Psoas muscle (tissue), 8 donors: Measurements from ENCODE around the gene ABCD1. TPM values are rescaled to one million over a fixed set of nuclear protein-coding genes. Genes with fewer than 3 reads are reported as not detected.
A peak's percentile ranks its signal among the peaks of the same experiment; 100 is the strongest.

Source experiments
- ATAC-seq, 4 donors: fragments of 200-7000 bp; cut with Tn5 transposase; one replicate each; pipeline ENCODE4 v1.9.1; 2020; ENCODE audit warnings: moderate library complexity in 3 of 4, mild to moderate bottlenecking in 2 of 4
- DNase-seq, 2 donors: peaks; one replicate each; pipeline ENCODE4 v3.0.0-alpha.2; 2020
- H3K27ac ChIP-seq: fragments of 200-600 bp; one replicate; pipeline ENCODE4 v1.8.0; 2022
- H3K27me3 ChIP-seq, 3 donors: fragments of 200-600 bp in 1 of 3; one replicate each; pipeline versions ENCODE4 v1.6.1 to v1.8.0; 2013 to 2022; ENCODE audit warnings: low read length in 2 of 3, mild to moderate bottlenecking in 2 of 3, moderate library complexity in 1 of 3; ENCODE audit not compliant: insufficient read depth in 3 of 3
- H3K36me3 ChIP-seq, 2 donors: fragments of 200-600 bp in 1 of 2; one replicate each; pipeline versions ENCODE4 v1.6.1 to v1.8.0; 2013 to 2022; ENCODE audit warnings: low read depth in 1 of 2, mild to moderate bottlenecking in 1 of 2, moderate library complexity in 1 of 2; ENCODE audit not compliant: insufficient read depth in 1 of 2
- H3K4me1 ChIP-seq: fragments of 200-600 bp; one replicate; pipeline ENCODE4 v1.8.0; 2022
- H3K4me3 ChIP-seq: fragments of 200-600 bp; one replicate; pipeline ENCODE4 v1.8.0; 2022; ENCODE audit warnings: mild to moderate bottlenecking
- H3K9me3 ChIP-seq: fragments of 200-600 bp; one replicate; pipeline ENCODE4 v1.8.0; 2022
- CTCF ChIP-seq: fragments of 200-600 bp; IDR thresholded peaks from one replicate; pipeline ENCODE4 v1.8.0; 2022; ENCODE audit warnings: antibody characterized with exemption
- WGBS, 3 donors: extraction: QIAGEN DNeasy Blood & Tissue Kit; methylation state at CpG; one replicate each; pipeline versions ENCODE4 v1.1.6 to v1.1.7; 2013; 5-methylcytosine and 5-hydroxymethylcytosine counted together
- intact Hi-C, 2 donors: fragments of 100-400 bp; cut with DNase I; formaldehyde crosslinking; loops; one replicate each; pipeline versions ENCODE4 v1.11.0 to v1.14.2; 2022
- polyA plus RNA-seq, 3 donors: library from polyadenylated mRNA; stranded (reverse); fragments of 200-250 nt; gene quantifications; one replicate each; pipeline ENCODE4 v1.2.3, GENCODE V29; 2013
- total RNA-seq, 4 donors: library from RNA; stranded (reverse); fragmentation: NEBNext Ultra II Directional in 2 of 4; extraction: Animal tissue kit (Norgen Biotek cat#: 25700) in 2 of 4; gene quantifications; one replicate each; pipeline versions ENCODE4 v1.2.1 to v1.2.4, GENCODE V29; 2021 to 2023
- donor health status: healthy with polysubstance abuse.
- donor health status: DM: no; HTN: no; CAD: no; lungs with moderate emphysema.
- donor health status: Bipolar disorder and iron deficiency.
- donor health status: healthy.
- donor health status: DM: yes; HTN: yes; CAD: no.
- donor health status: DM: no; HTN: no; CAD: no.
- donor health status: DM: no; HTN: no; CAD: no.
- donor health status: DM: yes; HTN: yes; CAD: no.

Gene ABCD1
- total and polyA plus RNA-seq, 7 donors, result 11.7 to 36.0 (median 20.8) TPM

GRCh38 chrX:153685156-153685536, 39.5 kb upstream of the ABCD1 start:
- WGBS, 3 donors, result 59 to 74% (median 73%) methylated on average over 3 to 21 of the region's 21 CpGs
- Histone ChIP-seq H3K4me1 (no peaks in the 10 kb centered on the region), H3K36me3 (no peaks in the 10 kb centered on the region), H3K27ac (no peak overlapping the region), H3K4me3 (no peak overlapping the region), H3K9me3 (no peaks in the 10 kb centered on the region), H3K27me3 (peaks cover 0 to 5% (median 0%) of the 10 kb centered on the region in 3 donors)
- intact Hi-C loops, result no loop called here
- TF ChIP-seq CTCF, result no peak
- ATAC-seq, result no peak
- DNase-seq, result peak in 1 of 2 donors; percentile 7

- WGBS, 3 donors, result 80 to 89% (median 84%) methylated on average over 14 to 24 of the region's 24 CpGs
- DNase-seq (peak; percentile 10 to 53), ATAC-seq (no peak)
- Histone ChIP-seq H3K27me3 (peaks cover 0 to 5% (median 0%) of the 10 kb centered on the region in 3 donors), H3K9me3 (no peaks in the 10 kb centered on the region), H3K4me1 (no peaks in the 10 kb centered on the region), H3K36me3 (no peaks in the 10 kb centered on the region), H3K4me3 (no peak overlapping the region), H3K27ac (no peak overlapping the region)
- intact Hi-C loops, result loop anchor here in 1 of 2 donors (2.0 kb wide), 1 partner anchor 23 kb away; no protein-coding TSS in a partner anchor
- no peak for TF ChIP-seq CTCF
These were observed 38.6 kb upstream of the ABCD1 start for GRCh38 chrX:153685751-153686696.

GRCh38 chrX:153686711-153687110, 37.9 kb upstream of the ABCD1 start:
- no peak for TF ChIP-seq CTCF
- DNase-seq, result peak; percentile 11 to 48
- H3K27me3 ChIP-seq, result peaks cover 0 to 7% (median 0%) of the 10 kb centered on the region in 3 donors
- H3K9me3 ChIP-seq, result no peaks in the 10 kb centered on the region
- intact Hi-C loops, result loop anchor here in 1 of 2 donors (2.0 kb wide), 1 partner anchor 22 kb away; no protein-coding TSS in a partner anchor
- WGBS, 3 donors, result 41 to 54% (median 54%) methylated on average over 3 to 9 of the region's 9 CpGs
- no peaks in the 10 kb centered on the region for H3K4me1 ChIP-seq
- no peak for ATAC-seq
- no peak overlapping the region for H3K4me3 ChIP-seq
- no peak overlapping the region for H3K27ac ChIP-seq
- H3K36me3 ChIP-seq, result no peaks in the 10 kb centered on the region

- peak within 1 kb of the TSS; percentile 68 for H3K4me3 ChIP-seq
- no peaks in the 10 kb centered on the region for H3K4me1 ChIP-seq
- WGBS, 3 donors, result 3 to 30% methylated on average over 33 to 51 of the region's 66 CpGs; no CpG with 5 or more reads in 1 of the 3 donors
- ATAC-seq (peak; percentile 61 to 68 (median 62)), DNase-seq (peak; percentile 76 to 88)
- H3K27ac ChIP-seq, result peak within 1 kb of the TSS; percentile 85
- peaks cover 0 to 7% (median 0%) of the 10 kb centered on the region in 3 donors for H3K27me3 ChIP-seq
- H3K9me3 ChIP-seq, result no peaks in the 10 kb centered on the region
- no peaks in the 10 kb centered on the region for H3K36me3 ChIP-seq
- intact Hi-C loops, result loop anchor here in 1 of 2 donors (2.0 kb wide), 1 partner anchor 21 kb away; no protein-coding TSS in a partner anchor
- peak; percentile 44 for TF ChIP-seq CTCF
These were observed 37.3 kb upstream of the ABCD1 start, which contains the start of gene SLC6A8 for GRCh38 chrX:153687121-153688039. Gene SLC6A8 (plus strand): TSS chrX:153687926. CDS start chrX:153688575, 649 bp downstream.
